Body of pancreas (tissue), 4 donors: ENCODE results near the gene FAM107B. TPM values are rescaled to one million over a fixed set of nuclear protein-coding genes. Genes with fewer than 3 reads are reported as not detected.

Source experiments
- ATAC-seq: fragments of 150-250 bp; one replicate; pipeline ENCODE4 v1.9.1; 2016
- DNase-seq, 4 donors: peaks; one replicate each; pipeline ENCODE4 v3.0.0-alpha.2; 2019
- H3K27ac ChIP-seq, 4 donors: fragments of 200-600 bp; sonication (generic); 1 replicate in 3 of 4; 2 replicates in 1 of 4; pipeline versions ENCODE4 v1.5.1 to v1.6.1; 2016 to 2019; ENCODE audit warnings: mild to moderate bottlenecking in 1 of 4, mixed read lengths in 1 of 4, moderate library complexity in 1 of 4
- H3K27me3 ChIP-seq, 2 donors: fragments of 200-600 bp; sonication (generic); one replicate each; pipeline ENCODE4 v1.6.0; 2016; ENCODE audit warnings: mild to moderate bottlenecking in 1 of 2
- H3K36me3 ChIP-seq, 2 donors: fragments of 200-600 bp; sonication (generic); replicated peaks in 1 of 2; 2 replicates each; pipeline ENCODE4 v1.5.1; 2016; ENCODE audit warnings: low read depth in 2 of 2; ENCODE audit not compliant: insufficient read depth in 1 of 2
- H3K4me1 ChIP-seq: fragments of 200-600 bp; sonication (generic); one replicate; pipeline ENCODE4 v1.6.0; 2016
- H3K4me3 ChIP-seq, 2 donors: fragments of 200-600 bp; sonication (generic); 1 replicate in 1 of 2; 2 replicates in 1 of 2; pipeline ENCODE4 v1.5.1; 2016 to 2019
- H3K9me3 ChIP-seq, 3 donors: fragments of 200-600 bp; sonication (generic); 1 replicate in 2 of 3; 2 replicates in 1 of 3; pipeline ENCODE4 v1.5.1; 2016
- POLR2A ChIP-seq, 3 donors: fragments of 450-650 bp; IDR thresholded peaks; one replicate each; pipeline ENCODE4 v1.6.1; 2016; ENCODE audit warnings: antibody characterized with exemption in 3 of 3, mild to moderate bottlenecking in 2 of 3
- WGBS, 2 donors: methylation state at CpG; one replicate each; pipeline ENCODE4 v1.1.5; 2017; 5-methylcytosine and 5-hydroxymethylcytosine counted together
- intact Hi-C: fragments of 100-400 bp; cut with DNase I; formaldehyde crosslinking; loops from one replicate; pipeline ENCODE4 v1.15.1; 2023
- total RNA-seq, 2 donors: library from RNA; depleted of rRNA; stranded (reverse); fragments of >200 nt; gene quantifications; one replicate each; pipeline ENCODE4 v1.1.0, GENCODE V29; 2016
- TF ChIP-seq, protein P1 (sequence below), 7 experiments: fragments of 450-650 bp in 4 of 7; fragments of 200-600 bp in 3 of 7; sonication (generic) in 3 of 7; IDR thresholded peaks; one replicate each; pipeline ENCODE4 v1.5.1; 2016 to 2019; ENCODE audit warnings: antibody characterized with exemption in 7 of 7

Gene FAM107B
- total RNA-seq, 2 donors from 2014 or later = 19.4 to 45.9 TPM

- 67 to 78% methylated on average over 14 of the region's 14 CpGs for WGBS, 2 donors
- peak in 1 of 3 donors; percentile 24 for TF ChIP-seq POLR2A (IDR thresholded peaks at IDR 0.05)
- TF ChIP-seq, protein P1, sequence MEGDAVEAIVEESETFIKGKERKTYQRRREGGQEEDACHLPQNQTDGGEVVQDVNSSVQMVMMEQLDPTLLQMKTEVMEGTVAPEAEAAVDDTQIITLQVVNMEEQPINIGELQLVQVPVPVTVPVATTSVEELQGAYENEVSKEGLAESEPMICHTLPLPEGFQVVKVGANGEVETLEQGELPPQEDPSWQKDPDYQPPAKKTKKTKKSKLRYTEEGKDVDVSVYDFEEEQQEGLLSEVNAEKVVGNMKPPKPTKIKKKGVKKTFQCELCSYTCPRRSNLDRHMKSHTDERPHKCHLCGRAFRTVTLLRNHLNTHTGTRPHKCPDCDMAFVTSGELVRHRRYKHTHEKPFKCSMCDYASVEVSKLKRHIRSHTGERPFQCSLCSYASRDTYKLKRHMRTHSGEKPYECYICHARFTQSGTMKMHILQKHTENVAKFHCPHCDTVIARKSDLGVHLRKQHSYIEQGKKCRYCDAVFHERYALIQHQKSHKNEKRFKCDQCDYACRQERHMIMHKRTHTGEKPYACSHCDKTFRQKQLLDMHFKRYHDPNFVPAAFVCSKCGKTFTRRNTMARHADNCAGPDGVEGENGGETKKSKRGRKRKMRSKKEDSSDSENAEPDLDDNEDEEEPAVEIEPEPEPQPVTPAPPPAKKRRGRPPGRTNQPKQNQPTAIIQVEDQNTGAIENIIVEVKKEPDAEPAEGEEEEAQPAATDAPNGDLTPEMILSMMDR (IDR thresholded peaks at IDR 0.05) = no peak
- DNase-seq = peak in 3 of 4 donors; percentile 54 to 81 (median 61)
- Histone ChIP-seq H3K4me1 (peaks cover 21% of the 10 kb centered on the region), H3K27me3 (no peaks in the 10 kb centered on the region), H3K27ac (peak overlapping the region in 3 of 4 donors; percentile 42 to 82 (median 44)), H3K4me3 (no peak overlapping the region), H3K36me3 (no peaks in the 10 kb centered on the region), H3K9me3 (no peaks in the 10 kb centered on the region)
- intact Hi-C loops = no loop called here
- ATAC-seq = no peak
These were observed 23.4 kb downstream of the FAM107B start for GRCh38 chr10:14751014-14751896.

DNA sequence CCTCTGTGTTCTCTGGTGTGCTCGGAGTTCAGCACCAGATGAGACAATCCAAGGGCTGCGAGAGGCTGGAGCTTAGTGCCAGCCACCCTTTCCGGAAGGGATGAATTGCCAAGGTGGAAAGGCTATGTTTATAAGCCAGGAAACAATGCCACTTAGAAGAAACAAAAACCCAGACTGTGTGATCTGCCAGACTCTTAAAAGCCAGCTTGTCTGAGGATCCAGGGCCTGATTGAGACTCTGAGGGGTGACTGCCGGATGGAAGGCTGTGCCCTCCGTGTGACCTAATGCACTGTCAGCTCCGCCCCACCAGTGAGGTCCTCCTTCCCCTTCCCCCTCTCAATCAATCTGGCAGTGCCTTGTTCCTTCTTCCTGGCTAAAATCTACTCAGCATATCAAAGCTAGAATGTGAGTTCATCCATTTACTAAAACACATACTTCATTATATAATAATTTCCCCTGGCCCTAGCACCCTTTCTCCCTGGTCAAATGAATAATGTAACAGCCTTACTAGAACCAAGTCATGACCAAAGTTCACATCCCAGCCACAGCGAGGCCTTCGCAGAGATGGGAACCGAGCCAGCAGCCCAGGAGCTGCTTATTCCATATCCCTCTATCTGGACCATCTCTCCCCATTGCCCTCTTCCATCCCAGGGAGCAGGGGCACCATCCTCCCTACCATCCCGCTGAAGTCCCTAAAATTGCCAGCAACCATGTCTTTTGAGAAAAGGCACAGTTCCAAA lies 25.5 kb downstream of the FAM107B start:
- ATAC-seq = peak; percentile 61

GRCh38 chr10:14748441-14748840 lies 26.3 kb downstream of the FAM107B start:
- Histone ChIP-seq H3K9me3 (no peaks in the 10 kb centered on the region), H3K27ac (peak overlapping the region; percentile 43 to 82 (median 56)), H3K36me3 (no peaks in the 10 kb centered on the region), H3K4me1 (peaks cover 23% of the 10 kb centered on the region), H3K27me3 (no peaks in the 10 kb centered on the region), H3K4me3 (no peak overlapping the region)
- intact Hi-C loops = no loop called here
- 39% methylated on average over 3 of the region's 3 CpGs; no CpG with 5 or more reads in 1 of the 2 donors for WGBS, 2 donors
- DNase-seq (peak in 3 of 4 donors; percentile 34 to 50 (median 41)), ATAC-seq (peak; percentile 25)
- no peak for TF ChIP-seq POLR2A (IDR thresholded peaks at IDR 0.05)
- TF ChIP-seq, protein P1 (IDR thresholded peaks at IDR 0.05) = no peak

More for the DNA sequence above, 25.5 kb downstream of the FAM107B start:
- 33 to 38% methylated on average over 10 of the region's 10 CpGs for WGBS, 2 donors
- Histone ChIP-seq H3K4me1 (peaks cover 21% of the 10 kb centered on the region), H3K4me3 (no peak overlapping the region), H3K27ac (peak overlapping the region; percentile 43 to 82 (median 56)), H3K36me3 (no peaks in the 10 kb centered on the region), H3K27me3 (no peaks in the 10 kb centered on the region), H3K9me3 (no peaks in the 10 kb centered on the region)
- TF ChIP-seq, protein P1 (IDR thresholded peaks at IDR 0.05) = no peak
- peak in 1 of 3 donors; percentile 16 for TF ChIP-seq POLR2A (IDR thresholded peaks at IDR 0.05)
- intact Hi-C loops = no loop called here
- peak; percentile 56 to 74 (median 60) for DNase-seq

- Histone ChIP-seq H3K27ac (peak overlapping the region; percentile 15 to 78 (median 52)), H3K4me3 (no peak overlapping the region), H3K9me3 (no peaks in the 10 kb centered on the region), H3K4me1 (peaks cover 26% of the 10 kb centered on the region), H3K27me3 (no peaks in the 10 kb centered on the region), H3K36me3 (no peaks in the 10 kb centered on the region)
- ATAC-seq (peak; percentile 95), DNase-seq (peak in 2 of 4 donors; percentile 51 to 86)
- intact Hi-C loops = no loop called here
- TF ChIP-seq, protein P1 (IDR thresholded peaks at IDR 0.05) = no peak
- TF ChIP-seq POLR2A (IDR thresholded peaks at IDR 0.05) = no peak
- 15 to 27% methylated on average over 3 of the region's 3 CpGs for WGBS, 2 donors
These were observed 31.9 kb downstream of the FAM107B start for GRCh38 chr10:14742815-14743214.
